GM19099 (cell line): ENCODE data around the gene TRNP1.

Experiments used
- POLR2A ChIP-seq: IDR thresholded peaks from 3 replicates; pipeline ENCODE4 v1.6.1; 2011; ENCODE audit warnings: low read depth; ENCODE audit not compliant: insufficient read length; ENCODE audit errors: extremely low read depth

TRNP1 gene

DNA sequence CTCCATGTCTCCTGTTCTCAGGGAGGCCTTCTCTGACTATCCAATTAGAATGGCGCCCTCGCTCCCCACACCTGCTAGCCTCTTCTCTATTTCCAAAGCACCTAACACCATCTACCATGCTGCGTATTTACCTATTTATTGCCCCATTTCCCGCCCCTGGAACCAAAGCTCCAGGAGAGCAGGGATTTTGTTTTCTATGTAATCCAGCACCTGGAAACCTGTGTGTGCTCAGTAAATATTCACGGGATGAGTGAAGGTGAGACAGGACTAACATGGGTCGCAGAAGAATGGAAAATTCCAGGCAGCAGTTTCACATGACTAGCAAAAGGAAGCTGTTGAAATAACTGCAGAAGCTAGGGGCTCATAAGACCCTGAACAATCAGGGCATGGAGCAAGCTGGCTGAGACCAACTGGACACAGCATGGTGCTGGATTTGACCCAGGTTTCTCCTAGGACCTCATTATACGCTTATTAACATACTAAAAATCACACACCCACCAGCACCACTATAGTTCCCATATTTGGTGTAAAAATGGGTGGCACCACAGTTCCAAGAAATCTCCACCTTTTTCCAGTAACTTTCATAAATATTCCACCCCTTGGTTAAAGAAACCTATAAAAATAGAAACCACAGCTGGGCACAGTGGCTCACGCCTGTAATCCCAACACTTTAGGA lies 34.2 kb downstream of the TRNP1 start:
- no peak for TF ChIP-seq POLR2A

DNA sequence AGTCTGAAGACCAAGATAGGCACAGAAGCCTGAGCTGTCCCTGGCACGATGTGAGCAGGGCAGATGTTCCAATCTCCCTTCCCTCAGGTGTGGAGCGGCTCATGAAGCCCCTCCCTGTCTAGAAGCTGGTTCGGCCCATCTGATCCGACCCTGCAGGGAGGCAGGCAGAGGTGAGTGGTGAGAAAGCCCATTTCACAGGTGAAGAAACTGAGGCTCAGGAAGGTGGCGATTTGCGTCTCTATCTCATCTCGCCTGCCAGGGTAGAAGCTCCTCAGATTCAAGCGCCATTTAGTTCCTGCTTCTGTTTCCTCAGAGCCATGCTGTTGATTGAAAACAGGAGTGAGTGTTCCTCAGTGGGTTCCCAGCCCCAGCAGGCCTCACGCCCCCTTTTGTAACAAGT lies 36.0 kb downstream of the TRNP1 start:
- no peak for TF ChIP-seq POLR2A

DNA sequence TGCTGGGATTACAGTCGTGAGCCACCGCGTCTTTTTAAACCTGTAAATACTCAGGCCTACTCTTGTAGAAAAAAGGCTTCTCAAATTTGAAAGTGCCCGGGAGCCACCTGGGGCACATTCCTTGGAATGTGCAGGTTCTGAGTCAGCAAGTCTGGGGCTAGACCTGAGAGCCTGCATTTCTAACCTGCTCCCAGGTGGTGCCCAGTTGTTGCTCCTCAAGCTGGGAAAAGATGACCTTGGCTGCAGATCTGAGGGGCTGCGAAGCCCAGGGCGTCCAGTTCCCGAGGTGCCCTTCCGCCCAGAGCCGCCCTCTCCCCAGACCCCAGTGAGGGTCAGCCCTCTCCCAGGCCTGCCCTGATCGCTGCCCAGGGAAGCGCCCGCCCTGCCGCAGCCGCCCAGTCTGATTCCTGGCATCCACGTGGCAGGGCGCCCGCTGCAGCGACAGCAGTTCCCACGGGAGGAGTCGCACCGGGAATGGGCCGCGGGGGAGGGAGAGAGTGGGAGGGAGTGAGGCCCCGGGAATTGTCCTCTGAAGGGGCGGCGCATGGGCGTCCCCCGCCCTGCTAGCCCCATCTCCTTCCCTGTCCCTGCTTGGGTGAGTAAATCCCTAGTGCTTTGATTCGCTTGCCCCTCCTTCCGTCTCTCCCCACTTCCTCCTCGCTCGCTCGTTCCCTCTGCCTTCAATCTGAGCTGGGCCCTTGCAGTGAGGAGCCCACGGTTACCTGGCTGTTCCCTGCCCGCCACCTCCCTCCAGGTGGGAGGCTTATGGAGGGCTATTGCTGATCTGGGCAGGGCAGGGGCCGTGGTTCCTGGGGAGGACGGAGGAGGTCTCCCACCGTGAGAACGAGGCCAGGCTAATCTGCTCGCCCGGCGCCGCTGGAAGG lies 38.0 kb downstream of the TRNP1 start:
- TF ChIP-seq POLR2A, result no peak

GRCh38 chr1:27032119-27032461 lies 38.6 kb downstream of the TRNP1 start:
- TF ChIP-seq POLR2A, result no peak

DNA sequence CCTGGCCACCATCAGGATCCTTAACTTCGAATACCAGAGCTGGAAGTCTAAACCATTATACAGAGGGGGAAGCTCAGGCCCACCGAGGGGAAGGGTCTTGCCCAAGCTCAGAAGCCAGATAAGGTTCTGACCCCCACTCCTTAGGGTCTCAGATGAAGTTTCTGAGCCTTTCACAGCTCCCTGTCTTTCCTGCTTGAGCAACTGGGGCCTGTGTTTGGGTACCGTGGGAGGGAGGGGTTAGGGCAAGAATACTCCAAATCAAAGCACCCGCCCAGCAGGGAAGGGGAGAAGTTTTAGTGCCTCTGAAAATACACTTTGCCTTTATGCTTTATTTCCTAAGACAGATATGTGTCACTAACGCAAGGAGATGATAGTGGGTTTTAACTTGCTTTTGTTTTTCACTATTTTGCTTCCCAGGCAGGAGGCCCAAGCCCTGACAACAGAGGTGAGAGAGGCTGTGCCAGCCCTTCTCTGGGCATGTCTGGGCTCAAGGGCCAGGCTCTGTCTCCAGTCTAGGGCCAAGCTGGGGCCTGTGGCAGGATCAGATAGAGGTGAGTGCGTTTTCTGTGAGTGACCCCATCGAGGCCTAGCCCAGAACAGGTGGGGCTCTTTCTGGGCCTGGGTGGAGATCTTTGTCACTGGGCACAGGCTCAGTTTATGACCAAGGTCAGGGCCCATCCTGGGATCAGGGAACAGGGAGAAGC lies 39.7 kb downstream of the TRNP1 start:
- no peak for TF ChIP-seq POLR2A

DNA sequence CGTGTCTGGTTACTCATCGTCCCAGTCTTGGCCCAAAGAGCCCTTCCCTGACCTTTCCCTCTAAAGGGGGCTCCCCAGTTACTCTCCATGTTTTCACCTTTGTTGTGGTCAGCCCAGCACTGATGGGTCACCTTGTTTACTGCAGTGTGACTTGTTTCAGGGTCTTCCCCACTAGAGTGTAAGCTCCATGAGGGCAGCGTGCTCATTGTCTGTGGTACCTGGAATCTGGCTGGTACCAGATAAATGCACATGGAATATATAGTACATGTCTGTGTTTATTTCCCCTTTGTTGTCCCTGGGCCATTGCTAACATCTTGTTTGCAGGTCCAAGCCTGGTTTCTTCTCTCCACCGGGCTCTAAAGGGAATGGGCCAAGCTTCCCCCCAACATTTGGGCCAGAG lies 41.9 kb downstream of the TRNP1 start:
- no peak for TF ChIP-seq POLR2A

GRCh38 chr1:27036718-27037117 lies 43.2 kb downstream of the TRNP1 start:
- no peak for TF ChIP-seq POLR2A

GRCh38 chr1:27037518-27037917 lies 44.0 kb downstream of the TRNP1 start:
- no peak for TF ChIP-seq POLR2A

DNA sequence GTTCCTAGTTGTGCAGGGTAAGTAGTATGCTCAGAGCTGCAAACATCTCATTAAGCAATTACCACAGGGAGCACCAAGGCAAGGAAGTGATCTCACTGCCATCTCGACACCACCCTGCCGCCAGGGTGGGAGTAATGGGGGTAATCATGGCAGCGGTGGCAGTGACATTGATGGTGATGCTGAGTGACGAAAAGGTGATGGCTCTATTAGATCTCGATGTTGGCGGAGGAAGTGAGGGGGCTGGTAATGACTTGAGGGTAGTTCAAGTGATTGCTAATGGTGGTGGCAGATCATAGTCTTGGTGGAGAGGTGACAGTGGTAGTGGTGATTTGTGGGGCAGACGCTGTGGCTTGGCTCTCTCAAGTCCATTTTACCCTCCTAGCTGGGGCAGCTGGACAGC lies 44.5 kb downstream of the TRNP1 start:
- no peak for TF ChIP-seq POLR2A

DNA sequence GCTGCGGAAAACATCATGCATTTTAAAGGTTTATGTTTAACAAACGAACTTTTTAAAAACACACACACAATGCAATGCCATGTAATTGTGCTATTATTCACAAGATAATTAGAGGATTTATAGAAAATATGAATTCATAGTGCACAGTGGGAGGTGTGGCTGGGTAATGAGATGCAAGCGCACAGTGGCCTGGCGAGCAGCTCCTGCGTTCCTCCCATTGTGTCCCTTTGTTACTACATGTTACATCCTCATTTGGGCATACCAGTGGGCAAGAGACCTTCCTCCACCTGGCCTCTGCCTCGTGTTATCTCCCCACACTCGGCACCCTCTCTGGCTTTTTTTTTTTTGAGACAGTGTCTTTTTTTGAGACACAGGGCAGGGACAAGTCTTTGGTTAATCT lies 49.2 kb downstream of the TRNP1 start:
- TF ChIP-seq POLR2A, result no peak

- TF ChIP-seq POLR2A, result no peak
These were observed 51.2 kb downstream of the TRNP1 start for GRCh38 chr1:27044613-27045151.

GRCh38 chr1:27045973-27046558 lies 52.6 kb downstream of the TRNP1 start:
- TF ChIP-seq POLR2A, result no peak

DNA sequence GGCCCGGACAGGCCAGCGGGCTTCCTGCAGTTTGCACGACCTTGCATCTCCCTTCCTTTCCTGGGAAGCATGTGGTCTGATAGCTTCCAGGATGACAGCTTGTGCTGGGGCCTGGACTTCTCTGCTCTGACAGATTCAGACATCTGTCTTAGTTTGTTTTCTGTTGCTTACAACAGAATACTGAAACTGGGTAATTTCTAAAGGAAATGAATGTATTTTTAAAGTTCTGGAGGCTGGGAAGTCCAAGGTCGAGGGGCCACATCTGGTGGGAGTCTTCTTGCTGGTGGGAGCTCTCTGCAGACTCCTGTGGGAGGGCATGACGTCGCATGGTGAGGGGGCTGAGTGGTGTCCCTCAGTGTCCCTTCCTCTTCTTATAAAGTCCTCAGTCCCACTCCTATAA lies 54.4 kb downstream of the TRNP1 start:
- TF ChIP-seq POLR2A, result no peak

DNA sequence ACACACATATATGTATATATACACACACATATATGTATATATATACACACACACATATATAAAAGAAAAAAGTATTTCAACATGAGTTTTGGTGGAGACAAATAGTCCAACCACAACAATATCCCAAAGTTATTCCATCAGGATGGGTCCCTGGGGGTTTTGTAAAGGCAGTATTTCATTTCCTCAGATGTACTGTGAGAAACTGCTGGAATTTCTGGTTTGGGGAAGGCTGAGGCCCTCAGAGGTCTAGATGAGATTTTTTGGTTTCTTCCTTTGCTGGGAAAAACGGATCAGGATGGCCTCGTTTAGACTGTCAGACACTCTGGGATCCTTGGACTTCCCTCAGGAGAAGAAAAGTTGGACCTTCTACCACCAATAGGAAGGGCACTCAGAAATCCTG lies 55.6 kb downstream of the TRNP1 start:
- TF ChIP-seq POLR2A, result no peak

- TF ChIP-seq POLR2A, result no peak
These were observed 56.1 kb downstream of the TRNP1 start for GRCh38 chr1:27049607-27050006.
